CD4-positive, alpha-beta T cell (primary cell): Measurements from ENCODE around the gene OPRL1. TPM values are rescaled to one million over a fixed set of nuclear protein-coding genes. Genes with fewer than 3 reads are reported as not detected.

Experiments used
- ATAC-seq: fragments of 200-7000 bp; cut with Tn5 transposase; one replicate; pipeline ENCODE4 v1.10.0; 2022; ENCODE audit warnings: mild to moderate bottlenecking; ENCODE audit not compliant: poor library complexity
- CTCF ChIA-PET: fragments of 350-600 bp; sonication (Branson Sonifier 250); formaldehyde crosslinking; loops from one replicate; lab custom pipeline; 2021; ENCODE audit warnings: antibody characterized with exemption, inconsistent platforms; lab: Charles Lee
- POLR2A ChIA-PET: fragments of 350-600 bp; sonication (Branson Sonifier 250); formaldehyde crosslinking; loops from one replicate; lab custom pipeline; 2021; ENCODE audit warnings: antibody characterized with exemption, inconsistent platforms; lab: Charles Lee
- DNase-seq, 14 experiments: peaks; one replicate each; pipeline ENCODE4 v3.0.0-alpha.2; 2013 to 2020; ENCODE audit warnings: mixed read lengths in 2 of 14
- H3K27ac ChIP-seq, 2 donors: one replicate each; pipeline versions ENCODE4 v1.5.1 to v1.7.0; 2013; ENCODE audit warnings: low read length in 2 of 2, low read depth in 1 of 2, mild to moderate bottlenecking in 1 of 2
- H3K27me3 ChIP-seq, 2 experiments: 1 replicate in 1 of 2; 2 replicates in 1 of 2; pipeline versions ENCODE4 v1.6.1 to v1.7.0; 2013; ENCODE audit warnings: low read length in 2 of 2, control low read depth in 1 of 2, mild to moderate bottlenecking in 1 of 2, moderate library complexity in 1 of 2; ENCODE audit not compliant: insufficient read depth in 2 of 2, control insufficient read depth in 1 of 2
- H3K36me3 ChIP-seq: one replicate; pipeline ENCODE4 v1.6.1; 2013; ENCODE audit warnings: low read length, control low read depth; ENCODE audit not compliant: insufficient read depth
- H3K4me1 ChIP-seq: one replicate; pipeline ENCODE4 v1.6.1; 2013; ENCODE audit warnings: low read length, control low read depth; ENCODE audit not compliant: insufficient read depth
- H3K4me3 ChIP-seq: one replicate; pipeline ENCODE4 v1.5.1; 2013; ENCODE audit warnings: mild to moderate bottlenecking, low read length, moderate library complexity
- H3K9me3 ChIP-seq, 2 experiments: 1 replicate in 1 of 2; 2 replicates in 1 of 2; pipeline versions ENCODE4 v1.6.1 to v1.7.0; 2013; ENCODE audit warnings: low read length in 2 of 2, mild to moderate bottlenecking in 2 of 2, control low read depth in 1 of 2, moderate library complexity in 1 of 2; ENCODE audit not compliant: control insufficient read depth in 1 of 2, insufficient read depth in 1 of 2
- H3K27ac Mint-ChIP-seq: one replicate; pipeline ENCODE4 v1.8.0; 2020; ENCODE audit warnings: mixed read lengths
- H3K27me3 Mint-ChIP-seq: one replicate; pipeline ENCODE4 v1.8.0; 2021; ENCODE audit warnings: mixed read lengths
- H3K36me3 Mint-ChIP-seq: one replicate; pipeline ENCODE4 v1.8.0; 2021; ENCODE audit warnings: low read depth, mixed read lengths
- H3K4me1 Mint-ChIP-seq: one replicate; pipeline ENCODE4 v1.8.0; 2021; ENCODE audit warnings: low read depth, mixed read lengths
- H3K4me3 Mint-ChIP-seq: one replicate; pipeline ENCODE4 v1.8.0; 2020; ENCODE audit warnings: mild to moderate bottlenecking, mixed read lengths
- H3K9me3 Mint-ChIP-seq: one replicate; pipeline ENCODE4 v1.8.0; 2020; ENCODE audit warnings: mixed read lengths
- CTCF ChIP-seq: fragments of 200-600 bp; IDR thresholded peaks from one replicate; pipeline ENCODE4 v1.8.0; 2022; ENCODE audit warnings: antibody characterized with exemption, mild to moderate bottlenecking
- intact Hi-C, 2 experiments: fragments of 100-400 bp; cut with DNase I in 1 of 2; cut with micrococcal nuclease in 1 of 2; formaldehyde crosslinking; loops; one replicate each; pipeline versions ENCODE4 v1.15.1 to v1.9.0; 2023 to 2025; cut with DNase I, micrococcal nuclease
- total RNA-seq, 174 experiments: library from RNA in 2 of 174; stranded (reverse) in 2 of 174; gene quantifications; one replicate each; pipeline ENCODE4 v1.2.3 and lab custom pipeline; 2021 to 2026

Gene OPRL1
- total RNA-seq, 2 experiments from 2014 or later: 1.0 to 1.2 TPM

GRCh38 chr20:64052987-64053840 is 26.7 kb upstream of the OPRL1 start:
- H3K36me3 Mint-ChIP-seq: no peaks in the 10 kb centered on the region
- CTCF ChIA-PET: interaction anchor here (1.6 kb wide), 1 partner anchor 14 kb away, joined by 8 read pairs; no protein-coding TSS in a partner anchor
- ATAC-seq (no peak), DNase-seq (no peak)
- POLR2A ChIA-PET: interaction anchor here (1.3 kb wide), 1 partner anchor 31 kb away, joined by 3 read pairs; the partner anchor contains the start of gene LKAAEAR1
- no peak for TF ChIP-seq CTCF
- Histone ChIP-seq H3K27ac (no peak overlapping the region), H3K27me3 (peaks cover 39 to 43% of the 10 kb centered on the region in 2 experiments), H3K9me3 (peaks cover 0 to 30% of the 10 kb centered on the region in 2 experiments), H3K4me3 (no peak overlapping the region), H3K4me1 (peaks cover 27% of the 10 kb centered on the region), H3K36me3 (no peaks in the 10 kb centered on the region)
- H3K9me3 Mint-ChIP-seq: no peaks in the 10 kb centered on the region
- H3K4me3 Mint-ChIP-seq: peak overlapping the region; percentile 38
- H3K27me3 Mint-ChIP-seq: peaks cover 36% of the 10 kb centered on the region
- H3K27ac Mint-ChIP-seq: no peak overlapping the region
- intact Hi-C loops: no loop called here
- no peaks in the 10 kb centered on the region for H3K4me1 Mint-ChIP-seq

GRCh38 chr20:64053841-64054661 is 25.8 kb upstream of the OPRL1 start:
- DNase-seq (no peak), ATAC-seq (no peak)
- Mint-ChIP-seq H3K27ac (no peak overlapping the region), H3K36me3 (no peaks in the 10 kb centered on the region), H3K27me3 (peaks cover 36% of the 10 kb centered on the region), H3K9me3 (no peaks in the 10 kb centered on the region), H3K4me3 (no peak overlapping the region), H3K4me1 (peaks cover under 1% of the 10 kb centered on the region)
- no peaks in the 10 kb centered on the region for H3K36me3 ChIP-seq
- intact Hi-C loops: no loop called here
- H3K4me1 ChIP-seq: peaks cover 28% of the 10 kb centered on the region
- ChIA-PET POLR2A (interaction anchor here (0.8 to 1.3 kb wide), 2 partner anchors 25 to 30 kb away, joined by 3 read pairs; partner anchors contain the start of genes LKAAEAR1 and RGS19), CTCF (interaction anchor here (1.5 to 1.6 kb wide), 2 partner anchors 15 kb away, joined by 7 to 8 read pairs; no protein-coding TSS in a partner anchor)
- TF ChIP-seq CTCF: no peak
- H3K27ac ChIP-seq: no peak overlapping the region
- peaks cover 39% of the 10 kb centered on the region in 2 experiments for H3K27me3 ChIP-seq
- H3K4me3 ChIP-seq: no peak overlapping the region
- peaks cover 0 to 30% of the 10 kb centered on the region in 2 experiments for H3K9me3 ChIP-seq

- H3K4me3 Mint-ChIP-seq: no peak overlapping the region
Measured at GRCh38 chr20:64055396-64055892, 24.4 kb upstream of the OPRL1 start.

More at GRCh38 chr20:64055396-64055892, 24.4 kb upstream of the OPRL1 start:
- no peaks in the 10 kb centered on the region for H3K36me3 ChIP-seq
- CTCF ChIA-PET: interaction anchor here (1.5 kb wide), 1 partner anchor 17 kb away, joined by 7 read pairs; no protein-coding TSS in a partner anchor
- Mint-ChIP-seq H3K27ac (no peak overlapping the region), H3K9me3 (no peaks in the 10 kb centered on the region), H3K4me1 (peaks cover 4% of the 10 kb centered on the region), H3K27me3 (peaks cover 32% of the 10 kb centered on the region), H3K36me3 (no peaks in the 10 kb centered on the region)
- ATAC-seq (no peak), DNase-seq (no peak)
- peaks cover 18% of the 10 kb centered on the region for H3K4me1 ChIP-seq
- no peak overlapping the region for H3K27ac ChIP-seq
- H3K9me3 ChIP-seq: peaks cover 0 to 21% of the 10 kb centered on the region in 2 experiments
- POLR2A ChIA-PET: no interaction called here
- TF ChIP-seq CTCF: no peak
- peaks cover 30 to 31% of the 10 kb centered on the region in 2 experiments for H3K27me3 ChIP-seq
- intact Hi-C loops: no loop called here
- H3K4me3 ChIP-seq: no peak overlapping the region
